Body of pancreas (tissue), 4 donors: ENCODE data around the gene NATD1.

Source experiments
- POLR2A ChIP-seq, 3 donors: fragments of 450-650 bp; IDR thresholded peaks; one replicate each; pipeline ENCODE4 v1.6.1; 2016; ENCODE audit warnings: antibody characterized with exemption in 3 of 3, mild to moderate bottlenecking in 2 of 3
- TF ChIP-seq, protein P1 (sequence below), 7 experiments: fragments of 450-650 bp in 4 of 7; fragments of 200-600 bp in 3 of 7; sonication (generic) in 3 of 7; IDR thresholded peaks; one replicate each; pipeline ENCODE4 v1.5.1; 2016 to 2019; ENCODE audit warnings: antibody characterized with exemption in 7 of 7

DNA sequence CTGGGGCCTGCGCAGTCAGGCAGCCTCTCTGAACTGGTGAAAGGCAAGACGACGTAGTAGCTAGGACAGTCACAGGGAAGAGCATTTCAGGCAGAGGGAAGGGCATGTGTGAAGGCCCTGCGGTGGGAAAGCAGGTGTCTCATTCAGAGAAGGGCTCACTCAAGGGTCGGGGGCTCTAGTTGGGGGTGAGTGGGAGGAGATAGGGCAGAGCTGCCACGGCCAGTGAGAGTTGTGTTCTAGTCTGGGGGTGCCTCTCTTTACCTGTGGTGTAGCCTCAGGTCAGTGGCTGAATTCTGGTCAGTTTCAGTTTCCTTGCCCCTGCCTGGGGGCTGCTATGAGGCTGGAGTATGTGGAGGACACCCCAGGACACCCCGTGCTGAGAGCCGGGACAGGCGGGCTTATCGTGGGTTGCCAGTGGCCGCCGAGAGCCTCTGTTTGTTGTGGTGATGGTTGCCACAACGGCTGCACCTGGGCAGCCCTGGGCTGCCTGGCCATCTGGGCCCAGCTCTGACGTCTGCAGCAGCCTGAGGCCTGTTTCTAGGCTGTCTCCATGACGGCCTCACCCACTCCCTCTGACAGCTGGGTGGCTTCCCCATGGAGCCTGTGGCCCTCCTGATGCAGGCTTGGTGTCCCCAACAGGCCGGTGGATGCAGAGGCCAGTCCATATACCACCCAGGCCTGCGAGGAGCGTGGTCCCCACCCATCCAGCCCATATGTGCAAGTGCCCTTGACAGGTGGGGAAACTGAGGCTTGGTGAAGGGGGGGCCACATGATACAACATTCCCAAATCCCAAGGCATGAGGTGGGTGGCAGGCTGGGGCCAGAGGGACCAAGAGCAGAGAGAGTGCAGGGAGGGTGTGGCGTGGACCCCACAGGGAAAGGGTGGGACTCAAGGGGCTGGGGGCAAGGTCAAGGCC lies 42.1 kb upstream of the NATD1 start:
- TF ChIP-seq, protein P1, sequence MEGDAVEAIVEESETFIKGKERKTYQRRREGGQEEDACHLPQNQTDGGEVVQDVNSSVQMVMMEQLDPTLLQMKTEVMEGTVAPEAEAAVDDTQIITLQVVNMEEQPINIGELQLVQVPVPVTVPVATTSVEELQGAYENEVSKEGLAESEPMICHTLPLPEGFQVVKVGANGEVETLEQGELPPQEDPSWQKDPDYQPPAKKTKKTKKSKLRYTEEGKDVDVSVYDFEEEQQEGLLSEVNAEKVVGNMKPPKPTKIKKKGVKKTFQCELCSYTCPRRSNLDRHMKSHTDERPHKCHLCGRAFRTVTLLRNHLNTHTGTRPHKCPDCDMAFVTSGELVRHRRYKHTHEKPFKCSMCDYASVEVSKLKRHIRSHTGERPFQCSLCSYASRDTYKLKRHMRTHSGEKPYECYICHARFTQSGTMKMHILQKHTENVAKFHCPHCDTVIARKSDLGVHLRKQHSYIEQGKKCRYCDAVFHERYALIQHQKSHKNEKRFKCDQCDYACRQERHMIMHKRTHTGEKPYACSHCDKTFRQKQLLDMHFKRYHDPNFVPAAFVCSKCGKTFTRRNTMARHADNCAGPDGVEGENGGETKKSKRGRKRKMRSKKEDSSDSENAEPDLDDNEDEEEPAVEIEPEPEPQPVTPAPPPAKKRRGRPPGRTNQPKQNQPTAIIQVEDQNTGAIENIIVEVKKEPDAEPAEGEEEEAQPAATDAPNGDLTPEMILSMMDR (IDR thresholded peaks at IDR 0.05), result no peak
- no peak for TF ChIP-seq POLR2A (IDR thresholded peaks at IDR 0.05)
